ENCODE results near the gene MARCHF10. TPM values are rescaled to one million over a fixed set of nuclear protein-coding genes. Genes with fewer than 3 reads are reported as not detected.
A peak's percentile ranks its signal among the peaks of the same experiment; 100 is the strongest.

The MARCHF10 gene
- total and polyA plus RNA-seq, 2 experiments from 2014 or later = 1.8 to 2.1 TPM

- in situ Hi-C loops (cut with MboI) = no loop called here
- H3K9me2 ChIP-seq (ENCODE audit: insufficient read depth) = no peaks in the 10 kb centered on the region
- H2AFZ ChIP-seq = peak overlapping the region; percentile 57
- H3K79me2 ChIP-seq (ENCODE audit: insufficient read depth) = no peaks in the 10 kb centered on the region
- H4K20me1 ChIP-seq (ENCODE audit: insufficient read depth) = no peaks in the 10 kb centered on the region
- 0 out of 2 replicates have a peak, but pooled peaks cover 7% of the 10 kb centered on the region for H3F3A ChIP-seq (ENCODE audit: insufficient read depth)
- H3K4me1 ChIP-seq (ENCODE audit: insufficient read depth) = peaks cover 14% of the 10 kb centered on the region
- H3K9me3 ChIP-seq (ENCODE audit: low read depth) = no peaks in the 10 kb centered on the region
- H3K36me3 ChIP-seq (ENCODE audit: low read depth) = no peaks in the 10 kb centered on the region
- 84 to 86% methylated on average over 10 of the region's 10 CpGs for WGBS, 2 experiments (ENCODE audit: low coverage in 1 of 2, low lambda C conversion rate in 2 of 2, missing lambda C conversion rate in 2 of 2)
- TF ChIP-seq EZH2 (IDR thresholded peaks at IDR 0.05; ENCODE audit: insufficient read depth, poor library complexity, severe bottlenecking) (no peak), EZH2phosphoT487 (IDR thresholded peaks at IDR 0.05; ENCODE audit: insufficient read depth, low read depth) (no peak)
- H3K4me2 ChIP-seq (ENCODE audit: unreplicated experiment) = peak overlapping the region; percentile 37
- H3K9ac ChIP-seq = no peak overlapping the region
- no peak overlapping the region for H3K27ac ChIP-seq
- no peak for DNase-seq
- no peak overlapping the region for H3K4me3 ChIP-seq
- no peaks in the 10 kb centered on the region for H3K27me3 ChIP-seq (replicated peaks; ENCODE audit: insufficient read depth)
These were observed 459 bp upstream of the MARCHF10 start for GRCh38 chr17:62808576-62808970.

- H3K27ac ChIP-seq = peak overlapping the region; percentile 86
- no peaks in the 10 kb centered on the region for H3K36me3 ChIP-seq (ENCODE audit: low read depth)
- peaks cover 14% of the 10 kb centered on the region for H3K4me1 ChIP-seq (ENCODE audit: insufficient read depth)
- in situ Hi-C loops (cut with MboI) = no loop called here
- TF ChIP-seq EZH2phosphoT487 (IDR thresholded peaks at IDR 0.05; ENCODE audit: insufficient read depth, low read depth) (no peak), EZH2 (IDR thresholded peaks at IDR 0.05; ENCODE audit: insufficient read depth, poor library complexity, severe bottlenecking) (no peak)
- no peaks in the 10 kb centered on the region for H3K27me3 ChIP-seq (replicated peaks; ENCODE audit: insufficient read depth)
- H3K4me3 ChIP-seq = peak overlapping the region; percentile 8; the same call in 1 of the 2 replicates
- no peaks in the 10 kb centered on the region for H3K79me2 ChIP-seq (ENCODE audit: insufficient read depth)
- WGBS, 2 experiments (ENCODE audit: low coverage in 1 of 2, low lambda C conversion rate in 2 of 2, missing lambda C conversion rate in 2 of 2) = 54 to 68% methylated on average over 3 of the region's 3 CpGs
- peak overlapping the region; percentile 61 for H3K4me2 ChIP-seq (ENCODE audit: unreplicated experiment)
- H4K20me1 ChIP-seq (ENCODE audit: insufficient read depth) = no peaks in the 10 kb centered on the region
- 0 out of 2 replicates have a peak overlapping the region, but pooled peaks have one; percentile 2 for H2AFZ ChIP-seq
- H3K9me2 ChIP-seq (ENCODE audit: insufficient read depth) = no peaks in the 10 kb centered on the region
- peak; percentile 65 for DNase-seq
- H3K9ac ChIP-seq = peak overlapping the region; percentile 65
- no peaks in the 10 kb centered on the region for H3K9me3 ChIP-seq (ENCODE audit: low read depth)
- 0 out of 2 replicates have a peak, but pooled peaks cover 7% of the 10 kb centered on the region for H3F3A ChIP-seq (ENCODE audit: insufficient read depth)
These were observed 2.9 kb downstream of the MARCHF10 start for GRCh38 chr17:62805234-62805633.

- no peak for TF ChIP-seq EZH2 (IDR thresholded peaks at IDR 0.05; ENCODE audit: insufficient read depth, poor library complexity, severe bottlenecking)
- no peak for TF ChIP-seq EZH2phosphoT487 (IDR thresholded peaks at IDR 0.05; ENCODE audit: insufficient read depth, low read depth)
- peak overlapping the region; percentile 86 for H3K27ac ChIP-seq
- H3F3A ChIP-seq (ENCODE audit: insufficient read depth) = 0 out of 2 replicates have a peak, but pooled peaks cover 7% of the 10 kb centered on the region
- no peaks in the 10 kb centered on the region for H3K9me2 ChIP-seq (ENCODE audit: insufficient read depth)
- H2AFZ ChIP-seq = 0 out of 2 replicates have a peak overlapping the region, but pooled peaks have one; percentile 2
- H4K20me1 ChIP-seq (ENCODE audit: insufficient read depth) = no peaks in the 10 kb centered on the region
- H3K4me1 ChIP-seq (ENCODE audit: insufficient read depth) = peaks cover 14% of the 10 kb centered on the region
- in situ Hi-C loops (cut with MboI) = no loop called here
- WGBS, 2 experiments (ENCODE audit: low coverage in 1 of 2, low lambda C conversion rate in 2 of 2, missing lambda C conversion rate in 2 of 2) = 61% methylated on average over 8 of the region's 8 CpGs
- H3K4me2 ChIP-seq (ENCODE audit: unreplicated experiment) = peak overlapping the region; percentile 61
- no peaks in the 10 kb centered on the region for H3K9me3 ChIP-seq (ENCODE audit: low read depth)
- no peaks in the 10 kb centered on the region for H3K79me2 ChIP-seq (ENCODE audit: insufficient read depth)
- DNase-seq = peak; percentile 80
- no peaks in the 10 kb centered on the region for H3K27me3 ChIP-seq (replicated peaks; ENCODE audit: insufficient read depth)
- peak overlapping the region; percentile 8; the same call in 1 of the 2 replicates for H3K4me3 ChIP-seq
- H3K9ac ChIP-seq = peak overlapping the region; percentile 65
- no peaks in the 10 kb centered on the region for H3K36me3 ChIP-seq (ENCODE audit: low read depth)
These were observed 3.3 kb downstream of the MARCHF10 start for GRCh38 chr17:62804822-62805221.

- in situ Hi-C loops (cut with MboI) = no loop called here
- Histone ChIP-seq H3K36me3 (ENCODE audit: low read depth) (no peaks in the 10 kb centered on the region), H2AFZ (no peak overlapping the region), H3K9ac (no peak overlapping the region), H3K27me3 (replicated peaks; ENCODE audit: insufficient read depth) (no peaks in the 10 kb centered on the region), H3K4me2 (ENCODE audit: unreplicated experiment) (no peak overlapping the region), H3K4me1 (ENCODE audit: insufficient read depth) (peaks cover 14% of the 10 kb centered on the region), H4K20me1 (ENCODE audit: insufficient read depth) (no peaks in the 10 kb centered on the region), H3K9me2 (ENCODE audit: insufficient read depth) (no peaks in the 10 kb centered on the region), H3F3A (ENCODE audit: insufficient read depth) (0 out of 2 replicates have a peak, but pooled peaks cover 7% of the 10 kb centered on the region), H3K79me2 (ENCODE audit: insufficient read depth) (no peaks in the 10 kb centered on the region), H3K9me3 (ENCODE audit: low read depth) (no peaks in the 10 kb centered on the region), H3K27ac (no peak overlapping the region), H3K4me3 (no peak overlapping the region)
- DNase-seq = no peak
- WGBS, 2 experiments (ENCODE audit: low coverage in 1 of 2, low lambda C conversion rate in 2 of 2, missing lambda C conversion rate in 2 of 2) = 93 to 95% methylated on average over 12 of the region's 12 CpGs
- TF ChIP-seq EZH2 (IDR thresholded peaks at IDR 0.05; ENCODE audit: insufficient read depth, poor library complexity, severe bottlenecking) (no peak), EZH2phosphoT487 (IDR thresholded peaks at IDR 0.05; ENCODE audit: insufficient read depth, low read depth) (no peak)
These were observed 4.1 kb downstream of the MARCHF10 start for GRCh38 chr17:62804025-62804424.
